WTC11 (cell line): ENCODE data around the gene CNOT3. TPM values are rescaled to one million over a fixed set of nuclear protein-coding genes. Genes with fewer than 3 reads are reported as not detected.
"Not testable (repeated sequence)": the region's sequence is repeated elsewhere in the genome, so short reads cannot be mapped to it uniquely, and the experiment has no call there.

Experiments used
- ATAC-seq: fragments of 200-7000 bp; cut with Tn5 transposase; 2 replicates; pipeline ENCODE4 v1.10.0; 2021; ENCODE audit warnings: mild to moderate bottlenecking, moderate library complexity
- CTCF ChIA-PET: fragments of 300-600 bp; sonication (Branson Sonifier 250); formaldehyde crosslinking; loops from one replicate; lab custom pipeline; 2021; ENCODE audit warnings: antibody characterized with exemption; lab: Charles Lee
- POLR2A ChIA-PET: fragments of 350-600 bp; sonication (Branson Sonifier 250); formaldehyde crosslinking; loops from one replicate; lab custom pipeline; 2021; ENCODE audit warnings: antibody characterized with exemption; lab: Charles Lee
- DNase-seq: peaks from one replicate; pipeline ENCODE4 v3.0.0; 2021; ENCODE audit warnings: low spot score
- H3K27ac Mint-ChIP-seq: 2 replicates; pipeline ENCODE4 v1.8.0; 2021; ENCODE audit warnings: mixed read lengths
- H3K27me3 Mint-ChIP-seq: 2 replicates; pipeline ENCODE4 v1.8.0; 2021; ENCODE audit warnings: low read depth, mild to moderate bottlenecking, moderate library complexity, mixed read lengths
- H3K36me3 Mint-ChIP-seq: 2 replicates; pipeline ENCODE4 v1.8.0; 2021; ENCODE audit warnings: mixed read lengths
- H3K4me1 Mint-ChIP-seq: 2 replicates; pipeline ENCODE4 v1.8.0; 2022; ENCODE audit warnings: mixed read lengths
- H3K4me3 Mint-ChIP-seq: 2 replicates; pipeline ENCODE4 v1.8.0; 2021; ENCODE audit warnings: mild to moderate bottlenecking, moderate library complexity, mixed read lengths
- H3K9me3 Mint-ChIP-seq: 2 replicates; pipeline ENCODE4 v1.8.0; 2021; ENCODE audit warnings: mixed read lengths
- ATF1 ChIP-seq: sonication (generic); formaldehyde crosslinking; IDR thresholded peaks from 2 replicates; pipeline ENCODE4 v1.8.1; 2023; ENCODE audit warnings: mild to moderate bottlenecking, moderate library complexity, missing genetic modification reagents
- CDX4 ChIP-seq: fragments of 250-450 bp; sonication (Bioruptor Pico); IDR thresholded peaks from 2 replicates; pipeline ENCODE4 v1.9.0; 2021; ENCODE audit warnings: moderate library complexity, mild to moderate bottlenecking, inconsistent platforms, borderline replicate concordance
- E2F4 ChIP-seq: sonication (generic); formaldehyde crosslinking; IDR thresholded peaks from 2 replicates; pipeline ENCODE4 v1.8.1; 2022; ENCODE audit warnings: low read depth, mild to moderate bottlenecking, moderate library complexity, missing genetic modification reagents, borderline replicate concordance
- FOXJ3 ChIP-seq: sonication (generic); formaldehyde crosslinking; IDR thresholded peaks from 2 replicates; pipeline ENCODE4 v1.9.0; 2021; ENCODE audit warnings: missing genetic modification reagents, mild to moderate bottlenecking, borderline replicate concordance
- GRHL2 ChIP-seq: fragments of 250-450 bp; sonication (Bioruptor Pico); IDR thresholded peaks from 2 replicates; pipeline ENCODE4 v1.8.0; 2022; ENCODE audit warnings: mild to moderate bottlenecking, moderate library complexity; ENCODE audit not compliant: insufficient replicate concordance, severe bottlenecking
- MYBL2 ChIP-seq: sonication (generic); formaldehyde crosslinking; IDR thresholded peaks from 2 replicates; pipeline ENCODE4 v1.8.1; 2023; ENCODE audit warnings: mild to moderate bottlenecking, moderate library complexity, missing genetic modification reagents
- NFATC4 ChIP-seq: fragments of 250-450 bp; sonication (Bioruptor Pico); IDR thresholded peaks from 2 replicates; pipeline ENCODE4 v1.9.0; 2021; ENCODE audit warnings: mild to moderate bottlenecking
- NR2C2 ChIP-seq: sonication (generic); formaldehyde crosslinking; IDR thresholded peaks from 2 replicates; pipeline ENCODE4 v1.8.0; 2022; ENCODE audit warnings: mild to moderate bottlenecking, missing genetic modification reagents
- RELA ChIP-seq: sonication (generic); formaldehyde crosslinking; IDR thresholded peaks from 2 replicates; pipeline ENCODE4 v1.8.1; 2022; ENCODE audit warnings: missing genetic modification reagents, mild to moderate bottlenecking, borderline replicate concordance
- SMAD3 ChIP-seq: sonication (generic); formaldehyde crosslinking; IDR thresholded peaks from 2 replicates; pipeline ENCODE4 v1.8.0; 2022; ENCODE audit warnings: missing genetic modification reagents, mild to moderate bottlenecking, borderline replicate concordance
- TEAD4 ChIP-seq: sonication (generic); formaldehyde crosslinking; IDR thresholded peaks from 2 replicates; pipeline ENCODE4 v1.8.0; 2022; ENCODE audit warnings: mild to moderate bottlenecking, missing genetic modification reagents
- ZNF232 ChIP-seq: sonication (generic); formaldehyde crosslinking; IDR thresholded peaks from 2 replicates; pipeline ENCODE4 v1.8.0; 2022; ENCODE audit warnings: mild to moderate bottlenecking, missing genetic modification reagents
- ZNF317 ChIP-seq: sonication (generic); formaldehyde crosslinking; IDR thresholded peaks from 2 replicates; pipeline ENCODE4 v1.8.1; 2023; ENCODE audit warnings: low read depth, mild to moderate bottlenecking, moderate library complexity, missing genetic modification reagents, borderline replicate concordance
- total RNA-seq: library from RNA; stranded (reverse); gene quantifications from 3 replicates; pipeline ENCODE4 v1.2.3, GENCODE V29; 2021
- TF ChIP-seq, protein P1 (sequence below): sonication (generic); formaldehyde crosslinking; conservative IDR thresholded peaks from 2 replicates; pipeline ENCODE4 v1.8.1; 2023; ENCODE audit warnings: mild to moderate bottlenecking, low read depth, missing genetic modification reagents, moderate library complexity
- TF ChIP-seq, protein P2 (sequence below): fragments of 250-450 bp; sonication (Bioruptor Pico); IDR thresholded peaks from 2 replicates; pipeline ENCODE4 v1.9.0; 2021; ENCODE audit warnings: mild to moderate bottlenecking

The CNOT3 gene
- total RNA-seq, 1 experiment from 2014 or later, result 93.3 TPM

- Mint-ChIP-seq H3K36me3 (peaks cover 1% of the 10 kb centered on the region; the same call in 1 of the 2 replicates), H3K9me3 (no peaks in the 10 kb centered on the region; the same call in 1 of the 2 replicates), H3K4me3 (no peak overlapping the region), H3K27me3 (peaks cover 23% of the 10 kb centered on the region), H3K27ac (no peak overlapping the region), H3K4me1 (peaks cover 8% of the 10 kb centered on the region)
- DNase-seq, result no peak
- ATAC-seq, result no peak
- ChIA-PET POLR2A (interaction anchor here (0.7 kb wide), 1 partner anchor 75 kb away, joined by 3 read pairs; no protein-coding TSS in a partner anchor), CTCF (interaction anchor here (0.7 to 1.6 kb wide), 4 partner anchors 29 to 293 kb away, joined by 3 to 6 read pairs (median 3); no protein-coding TSS in a partner anchor)
- TF ChIP-seq ZNF317 (CRISPR knock-in tag) (no peak), SMAD3 (CRISPR knock-in tag) (no peak), FOXJ3 (CRISPR knock-in tag) (no peak), NR2C2 (no peak), NFATC4 (CRISPR knock-in tag) (no peak), TEAD4 (no peak), GRHL2 (CRISPR knock-in tag) (no peak), E2F4 (CRISPR knock-in tag) (no peak), CDX4 (CRISPR knock-in tag) (no peak)
- TF ChIP-seq, protein P1, sequence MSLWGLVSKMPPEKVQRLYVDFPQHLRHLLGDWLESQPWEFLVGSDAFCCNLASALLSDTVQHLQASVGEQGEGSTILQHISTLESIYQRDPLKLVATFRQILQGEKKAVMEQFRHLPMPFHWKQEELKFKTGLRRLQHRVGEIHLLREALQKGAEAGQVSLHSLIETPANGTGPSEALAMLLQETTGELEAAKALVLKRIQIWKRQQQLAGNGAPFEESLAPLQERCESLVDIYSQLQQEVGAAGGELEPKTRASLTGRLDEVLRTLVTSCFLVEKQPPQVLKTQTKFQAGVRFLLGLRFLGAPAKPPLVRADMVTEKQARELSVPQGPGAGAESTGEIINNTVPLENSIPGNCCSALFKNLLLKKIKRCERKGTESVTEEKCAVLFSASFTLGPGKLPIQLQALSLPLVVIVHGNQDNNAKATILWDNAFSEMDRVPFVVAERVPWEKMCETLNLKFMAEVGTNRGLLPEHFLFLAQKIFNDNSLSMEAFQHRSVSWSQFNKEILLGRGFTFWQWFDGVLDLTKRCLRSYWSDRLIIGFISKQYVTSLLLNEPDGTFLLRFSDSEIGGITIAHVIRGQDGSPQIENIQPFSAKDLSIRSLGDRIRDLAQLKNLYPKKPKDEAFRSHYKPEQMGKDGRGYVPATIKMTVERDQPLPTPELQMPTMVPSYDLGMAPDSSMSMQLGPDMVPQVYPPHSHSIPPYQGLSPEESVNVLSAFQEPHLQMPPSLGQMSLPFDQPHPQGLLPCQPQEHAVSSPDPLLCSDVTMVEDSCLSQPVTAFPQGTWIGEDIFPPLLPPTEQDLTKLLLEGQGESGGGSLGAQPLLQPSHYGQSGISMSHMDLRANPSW, result no peak
Observed at GRCh38 chr19:54099190-54099902, 38.2 kb upstream of the CNOT3 start.

DNA sequence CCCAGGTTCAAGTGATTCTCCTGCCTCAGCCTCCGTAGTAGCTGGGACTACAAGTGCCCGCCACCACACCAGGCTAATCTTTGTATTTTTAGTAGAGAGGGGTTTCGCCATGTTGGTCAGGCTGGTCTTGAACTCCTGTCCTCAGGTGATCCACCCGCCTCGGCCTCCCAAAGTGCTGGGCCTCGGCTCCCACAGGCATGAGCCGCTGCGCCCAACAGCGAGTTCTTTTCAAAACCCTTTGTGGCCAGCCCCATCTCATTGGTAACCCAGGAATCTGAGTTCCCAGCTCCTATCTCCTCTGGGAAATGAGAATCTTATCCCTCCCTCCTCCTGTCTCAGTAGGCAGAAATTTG is 37.7 kb upstream of the CNOT3 start:
- H3K4me1 Mint-ChIP-seq, ATAC-seq, H3K9me3 Mint-ChIP-seq, H3K36me3 Mint-ChIP-seq, H3K4me3 Mint-ChIP-seq, POLR2A ChIA-PET, DNase-seq: not testable (repeated sequence)
- peak overlapping the region; percentile 70 for H3K27ac Mint-ChIP-seq
- peaks cover 17% of the 10 kb centered on the region for H3K27me3 Mint-ChIP-seq
- CTCF ChIA-PET, result interaction anchor here (1.6 kb wide), 1 partner anchor 70 kb away, joined by 6 read pairs; no protein-coding TSS in a partner anchor

GRCh38 chr19:54100561-54100960 is 37.0 kb upstream of the CNOT3 start, which contains the start of gene OSCAR:
Gene OSCAR (minus strand): TSS chr19:54100803. CDS start chr19:54100792, 11 bp downstream.
- Mint-ChIP-seq H3K4me3 (peak within 1 kb of the TSS; percentile 46; the same call in 1 of the 2 replicates), H3K9me3 (no peaks in the 10 kb centered on the region), H3K27me3 (peaks cover 12% of the 10 kb centered on the region), H3K4me1 (peaks cover 8% of the 10 kb centered on the region), H3K36me3 (peaks cover 6% of the 10 kb centered on the region), H3K27ac (peak within 1 kb of the TSS; percentile 70)
- ChIA-PET CTCF (interaction anchor here (1.6 kb wide), 1 partner anchor 71 kb away, joined by 6 read pairs; no protein-coding TSS in a partner anchor), POLR2A (no interaction called here)
- no peak for TF ChIP-seq SMAD3 (CRISPR knock-in tag)
- ATAC-seq, result no peak
- DNase-seq, result no peak

DNA sequence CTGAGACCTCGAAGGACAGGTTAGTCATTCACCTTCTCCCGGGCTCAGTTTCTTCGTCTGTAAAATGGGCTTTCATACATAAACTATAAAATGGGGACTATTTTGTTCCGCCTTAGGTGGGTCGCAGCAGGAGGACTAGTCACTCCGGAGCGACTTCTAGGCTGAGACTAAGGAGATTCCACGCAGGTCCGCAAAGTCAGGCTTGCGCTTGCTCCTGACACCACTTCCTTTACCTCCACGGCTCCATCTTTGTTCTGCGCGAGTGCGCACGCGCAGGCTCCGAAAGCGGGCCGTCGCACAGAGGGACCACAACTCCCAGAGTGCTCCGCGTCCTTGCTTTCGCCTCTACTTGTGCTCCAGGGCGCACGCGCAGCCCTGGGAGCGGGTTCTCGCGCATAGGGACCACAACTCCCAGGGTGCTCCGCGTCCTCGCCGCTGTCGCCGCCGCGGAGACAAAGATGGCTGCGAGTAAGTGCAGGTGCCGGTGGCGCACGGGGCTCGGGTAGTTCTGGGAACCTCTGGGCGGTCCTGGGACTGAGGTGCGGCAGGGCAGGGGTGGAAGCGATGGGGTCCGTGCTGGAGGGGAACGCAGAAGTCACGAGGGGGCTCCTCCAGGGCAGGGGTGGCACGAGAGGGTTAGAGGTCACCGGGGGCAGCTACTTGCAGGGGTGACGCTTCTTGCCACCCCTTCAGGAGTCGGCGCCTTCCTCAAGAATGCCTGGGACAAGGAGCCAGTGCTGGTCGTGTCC is 35.0 kb upstream of the CNOT3 start, which contains the start of gene NDUFA3:
TSS of gene NDUFA3 (plus strand) at position 435 of the 749 bp plus-strand sequence. CDS start at position 459, 24 bp downstream.
- peak; percentile 98 for DNase-seq
- peak within 1 kb of the TSS; percentile 97 for H3K4me3 Mint-ChIP-seq
- POLR2A ChIA-PET, result interaction anchor here (3.4 kb wide), 1 partner anchor 13 kb away, joined by 10 read pairs; the partner anchor contains the start of genes PRPF31 and TFPT
- peaks cover 3% of the 10 kb centered on the region for H3K4me1 Mint-ChIP-seq
- H3K36me3 Mint-ChIP-seq, result peaks cover 25% of the 10 kb centered on the region
- H3K9me3 Mint-ChIP-seq, result no peaks in the 10 kb centered on the region
- no peaks in the 10 kb centered on the region; the same call in 1 of the 2 replicates for H3K27me3 Mint-ChIP-seq
- CTCF ChIA-PET, result interaction anchor here (0.9 to 2.0 kb wide), 4 partner anchors 61 to 73 kb away, joined by 3 to 8 read pairs (median 5); no protein-coding TSS in a partner anchor
- peak; percentile 96 for ATAC-seq
- H3K27ac Mint-ChIP-seq, result peak within 1 kb of the TSS; percentile 96
- TF ChIP-seq MYBL2 (CRISPR knock-in tag) (peak; percentile 81; the same call in 1 of the 2 replicates), E2F4 (CRISPR knock-in tag) (no peak), ZNF232 (CRISPR knock-in tag) (no peak), ATF1 (CRISPR knock-in tag) (no peak), RELA (CRISPR knock-in tag) (0 out of 2 replicates have a peak, but pooled peaks have one; percentile 74)
- TF ChIP-seq, protein P2, sequence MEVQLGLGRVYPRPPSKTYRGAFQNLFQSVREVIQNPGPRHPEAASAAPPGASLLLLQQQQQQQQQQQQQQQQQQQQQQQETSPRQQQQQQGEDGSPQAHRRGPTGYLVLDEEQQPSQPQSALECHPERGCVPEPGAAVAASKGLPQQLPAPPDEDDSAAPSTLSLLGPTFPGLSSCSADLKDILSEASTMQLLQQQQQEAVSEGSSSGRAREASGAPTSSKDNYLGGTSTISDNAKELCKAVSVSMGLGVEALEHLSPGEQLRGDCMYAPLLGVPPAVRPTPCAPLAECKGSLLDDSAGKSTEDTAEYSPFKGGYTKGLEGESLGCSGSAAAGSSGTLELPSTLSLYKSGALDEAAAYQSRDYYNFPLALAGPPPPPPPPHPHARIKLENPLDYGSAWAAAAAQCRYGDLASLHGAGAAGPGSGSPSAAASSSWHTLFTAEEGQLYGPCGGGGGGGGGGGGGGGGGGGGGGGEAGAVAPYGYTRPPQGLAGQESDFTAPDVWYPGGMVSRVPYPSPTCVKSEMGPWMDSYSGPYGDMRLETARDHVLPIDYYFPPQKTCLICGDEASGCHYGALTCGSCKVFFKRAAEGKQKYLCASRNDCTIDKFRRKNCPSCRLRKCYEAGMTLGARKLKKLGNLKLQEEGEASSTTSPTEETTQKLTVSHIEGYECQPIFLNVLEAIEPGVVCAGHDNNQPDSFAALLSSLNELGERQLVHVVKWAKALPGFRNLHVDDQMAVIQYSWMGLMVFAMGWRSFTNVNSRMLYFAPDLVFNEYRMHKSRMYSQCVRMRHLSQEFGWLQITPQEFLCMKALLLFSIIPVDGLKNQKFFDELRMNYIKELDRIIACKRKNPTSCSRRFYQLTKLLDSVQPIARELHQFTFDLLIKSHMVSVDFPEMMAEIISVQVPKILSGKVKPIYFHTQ (CRISPR knock-in tag), result no peak
